ENCODE data around the gene KCNK16.

The KCNK16 gene

DNA sequence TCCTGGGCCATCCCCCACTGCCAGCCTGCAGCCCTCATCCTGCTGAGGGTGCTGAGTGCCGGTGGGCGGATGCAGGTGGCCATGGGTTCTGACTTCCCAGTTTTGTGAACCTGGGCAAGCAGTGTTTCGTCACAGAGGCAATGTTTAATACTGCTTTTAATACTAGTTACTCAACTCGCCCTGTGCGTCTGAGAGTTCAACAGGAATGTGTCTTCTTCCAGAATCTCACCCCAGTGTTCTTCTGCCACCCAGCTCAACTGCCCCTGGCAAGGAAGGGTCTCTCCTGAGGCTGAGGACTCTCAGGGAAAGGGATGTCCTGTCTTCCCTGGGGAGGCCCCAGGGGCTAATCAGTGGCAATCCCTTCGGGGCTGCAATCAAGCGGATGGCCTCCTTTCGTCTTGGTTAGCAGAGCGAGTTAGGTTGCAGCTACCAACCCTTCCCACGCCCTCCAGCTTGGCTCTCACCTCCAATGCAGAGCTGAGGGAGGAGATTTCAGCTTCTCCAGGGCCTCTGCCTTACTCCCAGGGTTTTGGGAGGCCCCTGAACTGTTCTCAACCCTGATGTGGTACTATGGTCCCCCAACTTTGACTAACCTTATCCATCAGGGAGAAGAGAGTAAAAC lies 2.0 kb downstream of the KCNK16 start:
- TF ChIP-seq CTCF (IDR thresholded peaks at IDR 0.05; ENCODE audit: low read depth, low read length, poor library complexity, severe bottlenecking) (no peak), EZH2phosphoT487 (IDR thresholded peaks at IDR 0.05; ENCODE audit: borderline replicate concordance, low read length) (no peak)
- H3F3A ChIP-seq (ENCODE audit: control insufficient read depth, insufficient read depth) = no peaks in the 10 kb centered on the region

GRCh38 chr6:39319621-39320362 lies 2.7 kb downstream of the KCNK16 start:
- Histone ChIP-seq H3K27ac (ENCODE audit: low read depth, low read length) (no peak overlapping the region), H3K9me2 (replicated peaks; ENCODE audit: control insufficient read depth, low read length) (no peaks in the 10 kb centered on the region), H3K4me1 (ENCODE audit: control insufficient read depth, low read length) (no peaks in the 10 kb centered on the region), H3K27me3 (ENCODE audit: control insufficient read depth, low read length) (no peaks in the 10 kb centered on the region), H3K4me2 (ENCODE audit: low read length) (no peak overlapping the region), H4K20me1 (ENCODE audit: control insufficient read depth, insufficient read depth, low read depth, low read length) (no peaks in the 10 kb centered on the region), H3K36me3 (ENCODE audit: control insufficient read depth, low read length) (no peaks in the 10 kb centered on the region), H3F3A (ENCODE audit: control insufficient read depth, insufficient read depth) (no peaks in the 10 kb centered on the region), H3K79me2 (ENCODE audit: control insufficient read depth, low read length) (no peaks in the 10 kb centered on the region), H3K4me3 (ENCODE audit: low read length) (no peak overlapping the region), H3K9me3 (ENCODE audit: control insufficient read depth, insufficient read depth, low read length) (no peaks in the 10 kb centered on the region)
- TF ChIP-seq EZH2phosphoT487 (IDR thresholded peaks at IDR 0.05; ENCODE audit: borderline replicate concordance, low read length) (no peak), CTCF (IDR thresholded peaks at IDR 0.05; ENCODE audit: low read depth, low read length, poor library complexity, severe bottlenecking) (no peak)

More for the DNA sequence above, 2.0 kb downstream of the KCNK16 start:
- Histone ChIP-seq H3K4me3 (ENCODE audit: low read length) (no peak overlapping the region), H3K4me1 (ENCODE audit: control insufficient read depth, low read length) (no peaks in the 10 kb centered on the region), H3K9me3 (ENCODE audit: control insufficient read depth, insufficient read depth, low read length) (no peaks in the 10 kb centered on the region), H3K27ac (ENCODE audit: low read depth, low read length) (no peak overlapping the region), H3K9me2 (replicated peaks; ENCODE audit: control insufficient read depth, low read length) (no peaks in the 10 kb centered on the region), H3K4me2 (ENCODE audit: low read length) (no peak overlapping the region), H3K79me2 (ENCODE audit: control insufficient read depth, low read length) (no peaks in the 10 kb centered on the region), H3K36me3 (ENCODE audit: control insufficient read depth, low read length) (no peaks in the 10 kb centered on the region), H4K20me1 (ENCODE audit: control insufficient read depth, insufficient read depth, low read depth, low read length) (no peaks in the 10 kb centered on the region), H3K27me3 (ENCODE audit: control insufficient read depth, low read length) (no peaks in the 10 kb centered on the region)

DNA sequence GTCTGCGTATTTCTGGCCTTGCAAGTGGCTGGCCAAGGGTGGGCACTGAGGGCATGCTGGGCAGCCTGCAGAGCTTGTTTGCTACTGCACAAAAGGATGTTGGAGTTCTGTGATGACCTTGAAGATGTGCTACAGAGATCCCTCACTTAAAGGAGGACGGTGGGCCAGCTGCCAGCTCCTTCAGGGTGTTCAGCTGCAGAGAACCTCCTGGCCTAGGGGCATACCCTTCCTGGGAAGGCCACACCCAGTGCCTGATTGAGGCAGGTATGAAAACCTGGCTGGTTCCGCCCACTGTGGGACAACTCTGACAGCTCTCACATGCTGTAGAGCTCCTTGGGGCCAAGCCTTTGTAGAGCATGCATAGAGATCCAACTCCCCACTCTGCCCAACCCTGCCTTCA lies 5.2 kb downstream of the KCNK16 start:
- Histone ChIP-seq H3K9me2 (replicated peaks; ENCODE audit: control insufficient read depth, low read length) (no peaks in the 10 kb centered on the region), H3K79me2 (ENCODE audit: control insufficient read depth, low read length) (no peaks in the 10 kb centered on the region), H3F3A (ENCODE audit: control insufficient read depth, insufficient read depth) (no peaks in the 10 kb centered on the region), H3K4me3 (ENCODE audit: low read length) (no peak overlapping the region), H3K4me2 (ENCODE audit: low read length) (no peak overlapping the region), H3K27ac (ENCODE audit: low read depth, low read length) (no peak overlapping the region), H4K20me1 (ENCODE audit: control insufficient read depth, insufficient read depth, low read depth, low read length) (no peaks in the 10 kb centered on the region), H3K4me1 (ENCODE audit: control insufficient read depth, low read length) (no peaks in the 10 kb centered on the region), H3K9me3 (ENCODE audit: control insufficient read depth, insufficient read depth, low read length) (no peaks in the 10 kb centered on the region), H3K27me3 (ENCODE audit: control insufficient read depth, low read length) (no peaks in the 10 kb centered on the region), H3K36me3 (ENCODE audit: control insufficient read depth, low read length) (no peaks in the 10 kb centered on the region)
- TF ChIP-seq EZH2phosphoT487 (IDR thresholded peaks at IDR 0.05; ENCODE audit: borderline replicate concordance, low read length) = no peak
- TF ChIP-seq CTCF (IDR thresholded peaks at IDR 0.05; ENCODE audit: low read depth, low read length, poor library complexity, severe bottlenecking) = no peak

All from DOHH2 (cell line).